Adrenal gland (tissue), 12 donors: ENCODE measurements around the gene IGSF1. TPM values are rescaled to one million over a fixed set of nuclear protein-coding genes. Genes with fewer than 3 reads are reported as not detected.

Experiments used
- DNase-seq, 7 donors: peaks; one replicate each; pipeline ENCODE4 v3.0.0-alpha.2; 2019 to 2020
- H3K27ac ChIP-seq, 5 donors: fragments of 200-600 bp; sonication (generic) in 4 of 5; 1 replicate in 3 of 5; 2 replicates in 2 of 5; pipeline versions ENCODE4 v1.5.1 to v1.8.0; 2016 to 2020; ENCODE audit warnings: mild to moderate bottlenecking in 1 of 5
- H3K27me3 ChIP-seq: fragments of 200-600 bp; 2 replicates; pipeline ENCODE4 v1.8.0; 2021
- H3K36me3 ChIP-seq, 2 donors: fragments of 200-600 bp; replicated peaks in 1 of 2; 1 replicate in 1 of 2; 2 replicates in 1 of 2; pipeline versions ENCODE4 v1.5.1 to v1.8.0; 2018 to 2022
- H3K4me1 ChIP-seq, 2 donors: fragments of 200-600 bp; replicated peaks in 1 of 2; 1 replicate in 1 of 2; 2 replicates in 1 of 2; pipeline versions ENCODE4 v1.5.1 to v1.8.0; 2018 to 2021
- H3K4me3 ChIP-seq, 4 donors: fragments of 200-600 bp; sonication (generic) in 3 of 4; one replicate each; pipeline ENCODE4 v1.5.1; 2016 to 2018
- H3K9me3 ChIP-seq, 3 donors: fragments of 200-600 bp; sonication (generic) in 1 of 3; replicated peaks in 1 of 3; 1 replicate in 2 of 3; 2 replicates in 1 of 3; pipeline versions ENCODE4 v1.5.1 to v1.8.0; 2016 to 2021
- CTCF ChIP-seq, 6 experiments: fragments of 450-650 bp in 4 of 6; fragments of 200-600 bp in 2 of 6; sonication (generic) in 1 of 6; IDR thresholded peaks; 1 replicate in 5 of 6; 2 replicates in 1 of 6; pipeline versions ENCODE4 v1.5.1 to v1.8.0; 2016 to 2021; ENCODE audit warnings: antibody characterized with exemption in 6 of 6, mild to moderate bottlenecking in 2 of 6, moderate library complexity in 1 of 6
- POLR2A ChIP-seq, 2 donors: fragments of 450-650 bp; IDR thresholded peaks; one replicate each; pipeline ENCODE4 v1.6.1; 2017; ENCODE audit warnings: antibody characterized with exemption in 2 of 2, mild to moderate bottlenecking in 2 of 2, moderate library complexity in 1 of 2
- WGBS, 4 donors: extraction: QIAGEN DNeasy Blood & Tissue Kit in 2 of 4; methylation state at CpG; one replicate each; pipeline versions ENCODE4 v1.1.5 to v1.1.7; 2013 to 2017; 5-methylcytosine and 5-hydroxymethylcytosine counted together
- intact Hi-C, 2 donors: fragments of 100-400 bp; cut with DNase I; formaldehyde crosslinking; loops; one replicate each; pipeline versions ENCODE4 v1.14.1 to v1.15.0; 2022 to 2023
- polyA plus RNA-seq, 3 donors: library from polyadenylated mRNA; stranded (reverse); fragments of 200-250 nt in 2 of 3; fragments of 350-450 nt in 1 of 3; fragmentation: Illumina TruSeq in 1 of 3; extraction: RNeasy Lipid Tissue Mini Kit (QIAGEN cat#74804) in 1 of 3; gene quantifications; one replicate each; pipeline ENCODE4 v1.2.3, GENCODE V29; 2013 to 2014
- total RNA-seq, 9 donors: library from RNA; depleted of rRNA in 4 of 9; stranded (reverse); fragments of >200 nt in 4 of 9; fragments of 120-200 nt in 1 of 9; fragmentation: NEBNext Ultra II Directional in 1 of 9; extraction: Animal tissue kit (Norgen Biotek cat#: 25700) in 1 of 9; gene quantifications; one replicate each; pipeline versions ENCODE4 v1.1.0 to v1.2.4, GENCODE V29; 2013 to 2023
- donor health status: healthy with polysubstance abuse.
- donor health status: Bipolar disorder and iron deficiency.
- donor health status: DM: yes; HTN: yes; CAD: no.
- donor health status: DM: no; HTN: no; CAD: no.
- donor health status: DM: no; HTN: no; CAD: no.
- donor health status: DM: yes; HTN: yes; CAD: no.

IGSF1 gene
- total and polyA plus RNA-seq, 12 donors, result 0.19 to 19.8 (median 2.5) TPM

- DNase-seq, result no peak
- H3K9me3 ChIP-seq, result no peaks in the 10 kb centered on the region
- H3K27ac ChIP-seq, result no peak overlapping the region
- H3K4me3 ChIP-seq, result no peak overlapping the region
- peaks cover 7% of the 10 kb centered on the region for H3K27me3 ChIP-seq
- no peaks in the 10 kb centered on the region for H3K4me1 ChIP-seq
- intact Hi-C loops, result no loop called here
- TF ChIP-seq POLR2A (IDR thresholded peaks at IDR 0.05), result no peak
- TF ChIP-seq CTCF (IDR thresholded peaks at IDR 0.05), result no peak
- 57 to 61% (median 59%) methylated on average over 3 of the region's 3 CpGs for WGBS, 4 donors
- H3K36me3 ChIP-seq, result no peaks in the 10 kb centered on the region
Measured at GRCh38 chrX:131330735-131331134, 41.6 kb upstream of the IGSF1 start.

- intact Hi-C loops, result no loop called here
- no peak for DNase-seq
- TF ChIP-seq POLR2A (IDR thresholded peaks at IDR 0.05), result no peak
- TF ChIP-seq CTCF (IDR thresholded peaks at IDR 0.05), result no peak
- no peaks in the 10 kb centered on the region for H3K9me3 ChIP-seq
- H3K4me1 ChIP-seq, result no peaks in the 10 kb centered on the region
- 37 to 67% (median 45%) methylated on average over 3 of the region's 3 CpGs for WGBS, 4 donors
- H3K36me3 ChIP-seq, result no peaks in the 10 kb centered on the region
- no peak overlapping the region for H3K4me3 ChIP-seq
- H3K27me3 ChIP-seq, result peaks cover 12% of the 10 kb centered on the region
- no peak overlapping the region for H3K27ac ChIP-seq
Measured at GRCh38 chrX:131322651-131323050, 33.5 kb upstream of the IGSF1 start.

GRCh38 chrX:131317326-131317725, 28.2 kb upstream of the IGSF1 start:
- H3K4me1 ChIP-seq, result no peaks in the 10 kb centered on the region
- H3K27me3 ChIP-seq, result no peaks in the 10 kb centered on the region
- H3K4me3 ChIP-seq, result no peak overlapping the region
- 77 to 94% (median 82%) methylated on average over 4 of the region's 4 CpGs for WGBS, 4 donors
- DNase-seq, result no peak
- intact Hi-C loops, result no loop called here
- TF ChIP-seq POLR2A (IDR thresholded peaks at IDR 0.05) (no peak), CTCF (IDR thresholded peaks at IDR 0.05) (no peak)
- H3K9me3 ChIP-seq, result no peaks in the 10 kb centered on the region
- H3K36me3 ChIP-seq, result no peaks in the 10 kb centered on the region
- no peak overlapping the region for H3K27ac ChIP-seq

GRCh38 chrX:131316260-131316659, 27.2 kb upstream of the IGSF1 start:
- H3K27ac ChIP-seq, result no peak overlapping the region
- H3K36me3 ChIP-seq, result no peaks in the 10 kb centered on the region
- H3K9me3 ChIP-seq, result no peaks in the 10 kb centered on the region
- intact Hi-C loops, result no loop called here
- H3K27me3 ChIP-seq, result peaks cover 3% of the 10 kb centered on the region
- H3K4me3 ChIP-seq, result no peak overlapping the region
- no peak for TF ChIP-seq POLR2A (IDR thresholded peaks at IDR 0.05)
- TF ChIP-seq CTCF (IDR thresholded peaks at IDR 0.05), result no peak
- H3K4me1 ChIP-seq, result no peaks in the 10 kb centered on the region
- 33 to 49% (median 36%) methylated on average over 1 of the region's 1 CpG for WGBS, 4 donors
- DNase-seq, result no peak
